ES-I3 (cell line): ENCODE data around the gene ATP7A.
"Not testable (repeated sequence)": the region's sequence is repeated elsewhere in the genome, so short reads cannot be mapped to it uniquely, and the experiment has no call there.

Experiments used
- H3K36me3 ChIP-seq: 2 replicates; pipeline ENCODE4 v1.6.1; 2013; ENCODE audit warnings: mild to moderate bottlenecking, low read length, control low read depth, moderate library complexity; ENCODE audit not compliant: insufficient read depth
- H3K4me1 ChIP-seq: 2 replicates; pipeline ENCODE4 v1.6.1; 2013; ENCODE audit warnings: mild to moderate bottlenecking, control low read depth, low read length; ENCODE audit not compliant: insufficient read depth
- H3K9ac ChIP-seq: 2 replicates; pipeline ENCODE4 v1.6.1; 2013; ENCODE audit warnings: low read depth, mild to moderate bottlenecking, low read length, moderate library complexity
- H3K9me3 ChIP-seq: 2 replicates; pipeline ENCODE4 v1.6.1; 2013; ENCODE audit warnings: mild to moderate bottlenecking, low read length, moderate library complexity; ENCODE audit not compliant: control insufficient read depth, insufficient read depth

ATP7A gene

GRCh38 chrX:77910108-77910840 lies at the start of gene ATP7A:
Gene ATP7A (plus strand): TSS chrX:77910693. CDS start chrX:77971642, 60,949 bp downstream.
- Histone ChIP-seq H3K9ac (peak within 1 kb of the TSS; percentile 93), H3K36me3 (no peaks in the 10 kb centered on the region), H3K4me1 (no peaks in the 10 kb centered on the region), H3K9me3 (no peaks in the 10 kb centered on the region)

- Histone ChIP-seq H3K9me3 (no peaks in the 10 kb centered on the region), H3K36me3 (no peaks in the 10 kb centered on the region; the same call in 1 of the 2 replicates), H3K9ac (no peak overlapping the region), H3K4me1 (no peaks in the 10 kb centered on the region)
Measured at GRCh38 chrX:77875372-77875771, 35.1 kb upstream of the ATP7A start.

- not testable (repeated sequence) for H3K36me3 ChIP-seq, H3K9ac ChIP-seq, H3K4me1 ChIP-seq, H3K9me3 ChIP-seq
Measured at GRCh38 chrX:77881418-77881817, 29.1 kb upstream of the ATP7A start.

- H3K9me3 ChIP-seq: no peaks in the 10 kb centered on the region
- H3K4me1 ChIP-seq: no peaks in the 10 kb centered on the region
- H3K36me3 ChIP-seq: no peaks in the 10 kb centered on the region
- H3K9ac ChIP-seq: no peak overlapping the region
Measured at GRCh38 chrX:77892887-77893286, 17.6 kb upstream of the ATP7A start.

GRCh38 chrX:77893713-77894112 lies 16.8 kb upstream of the ATP7A start:
- no peaks in the 10 kb centered on the region for H3K36me3 ChIP-seq
- no peak overlapping the region for H3K9ac ChIP-seq
- H3K4me1 ChIP-seq: no peaks in the 10 kb centered on the region
- H3K9me3 ChIP-seq: no peaks in the 10 kb centered on the region

GRCh38 chrX:77894921-77895886 lies 15.3 kb upstream of the ATP7A start, which contains the start of gene MAGT1:
Gene MAGT1 (minus strand): TSS chrX:77895435. CDS start chrX:77895410, 25 bp downstream.
- no peaks in the 10 kb centered on the region for H3K4me1 ChIP-seq
- H3K36me3 ChIP-seq: no peaks in the 10 kb centered on the region
- H3K9me3 ChIP-seq: no peaks in the 10 kb centered on the region

GRCh38 chrX:77899081-77899828 lies 11.2 kb upstream of the ATP7A start, which contains the start of gene COX7B:
Gene COX7B (plus strand): TSS chrX:77899468. CDS start chrX:77899554, 86 bp downstream.
- no peaks in the 10 kb centered on the region for H3K4me1 ChIP-seq
- H3K36me3 ChIP-seq: no peaks in the 10 kb centered on the region; the same call in 1 of the 2 replicates
- H3K9me3 ChIP-seq: no peaks in the 10 kb centered on the region
- peak within 1 kb of the TSS; percentile 72 for H3K9ac ChIP-seq

More at GRCh38 chrX:77894921-77895886, 15.3 kb upstream of the ATP7A start, which contains the start of gene MAGT1:
- H3K9ac ChIP-seq: peak within 1 kb of the TSS; percentile 78

- Histone ChIP-seq H3K9ac (peak overlapping the region; percentile 72), H3K36me3 (no peaks in the 10 kb centered on the region; the same call in 1 of the 2 replicates), H3K9me3 (no peaks in the 10 kb centered on the region), H3K4me1 (no peaks in the 10 kb centered on the region)
Measured at GRCh38 chrX:77900688-77901087, 9.8 kb upstream of the ATP7A start.

GRCh38 chrX:77901506-77901905 lies 9.0 kb upstream of the ATP7A start:
- H3K9ac ChIP-seq: no peak overlapping the region
- H3K9me3 ChIP-seq: no peaks in the 10 kb centered on the region
- H3K36me3 ChIP-seq: no peaks in the 10 kb centered on the region; the same call in 1 of the 2 replicates
- no peaks in the 10 kb centered on the region for H3K4me1 ChIP-seq

GRCh38 chrX:77917294-77917933 lies 6.9 kb downstream of the ATP7A start:
- H3K9me3 ChIP-seq: no peaks in the 10 kb centered on the region
- H3K9ac ChIP-seq: no peak overlapping the region
- no peaks in the 10 kb centered on the region for H3K4me1 ChIP-seq
- no peaks in the 10 kb centered on the region for H3K36me3 ChIP-seq

- H3K36me3 ChIP-seq: no peaks in the 10 kb centered on the region
- no peaks in the 10 kb centered on the region for H3K4me1 ChIP-seq
- no peak overlapping the region for H3K9ac ChIP-seq
- H3K9me3 ChIP-seq: no peaks in the 10 kb centered on the region
Measured at GRCh38 chrX:77918568-77918967, 8.1 kb downstream of the ATP7A start.

- not testable (repeated sequence) for H3K9ac ChIP-seq, H3K4me1 ChIP-seq
Measured at GRCh38 chrX:77919370-77919769, 8.9 kb downstream of the ATP7A start.

GRCh38 chrX:77922787-77923186 lies 12.3 kb downstream of the ATP7A start:
- H3K9me3 ChIP-seq: no peaks in the 10 kb centered on the region
- no peaks in the 10 kb centered on the region for H3K4me1 ChIP-seq
- no peaks in the 10 kb centered on the region for H3K36me3 ChIP-seq
- no peak overlapping the region for H3K9ac ChIP-seq

More at GRCh38 chrX:77919370-77919769, 8.9 kb downstream of the ATP7A start:
- H3K36me3 ChIP-seq, H3K9me3 ChIP-seq: not testable (repeated sequence)
